T-helper 9 cell (primary cell): Measurements from ENCODE around the gene UBR1.
"Not testable (repeated sequence)": the region's sequence is repeated elsewhere in the genome, so short reads cannot be mapped to it uniquely, and the experiment has no call there.

Experiments
- DNase-seq: peaks from one replicate; pipeline ENCODE4 v3.0.0-alpha.2; 2020

Gene UBR1

GRCh38 chr15:43048935-43049334, 56.9 kb downstream of the UBR1 start:
- DNase-seq: no peak

DNA sequence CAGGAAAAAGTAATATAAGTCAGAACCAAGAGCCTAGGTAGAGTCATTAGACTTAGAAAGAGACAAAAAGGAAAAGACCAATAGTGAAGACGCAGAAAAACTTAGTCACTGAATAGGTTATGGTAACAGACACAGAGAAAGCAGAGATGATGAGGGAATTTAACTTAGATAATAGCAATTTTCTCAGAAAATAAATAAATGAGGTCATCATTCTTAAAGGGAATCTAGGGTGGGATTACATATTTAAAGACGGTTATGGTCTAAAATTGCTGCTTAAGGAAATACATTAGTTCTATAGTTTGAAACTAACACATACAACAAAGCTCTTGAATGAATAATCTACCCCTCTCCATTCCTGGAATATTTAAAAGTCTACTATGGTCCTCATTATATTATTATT, 59.4 kb downstream of the UBR1 start:
- no peak for DNase-seq

DNA sequence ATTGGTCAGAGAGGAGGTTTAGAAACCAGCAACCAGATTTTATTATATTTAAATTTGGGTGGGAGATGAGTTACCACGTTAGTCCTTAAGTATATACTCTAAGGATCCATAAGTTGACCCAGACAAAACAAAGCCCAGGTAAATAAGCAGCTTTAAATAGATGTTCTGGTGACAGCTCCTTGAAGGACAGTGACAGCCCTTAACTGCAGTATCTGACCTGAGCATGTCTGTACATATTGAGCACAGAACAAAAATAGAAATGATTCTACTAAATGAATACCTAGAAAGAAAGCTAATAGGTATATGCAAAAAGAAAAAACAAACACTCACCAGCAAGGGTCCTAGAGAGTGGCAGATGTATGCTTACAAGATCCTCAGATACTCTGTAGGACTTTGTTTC, 63.0 kb downstream of the UBR1 start:
- DNase-seq: no peak

DNA sequence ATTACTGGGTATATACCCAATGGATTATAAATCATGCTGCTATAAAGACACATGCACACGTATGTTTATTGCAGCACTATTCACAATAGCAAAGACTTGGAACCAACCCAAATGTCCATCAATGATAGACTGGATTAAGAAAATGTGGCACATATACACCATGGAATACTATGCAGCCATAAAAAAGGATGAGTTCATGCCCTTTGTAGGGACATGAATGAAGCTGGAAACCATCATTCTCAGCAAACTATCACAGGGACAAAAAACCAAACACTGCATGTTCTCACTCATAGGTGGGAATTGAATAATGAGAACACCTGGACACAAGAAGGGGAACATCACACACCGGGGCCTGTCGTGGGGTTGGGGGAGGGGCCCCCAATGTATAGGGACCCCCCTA, 64.8 kb downstream of the UBR1 start:
- not testable (repeated sequence) for DNase-seq

- DNase-seq: not testable (repeated sequence)
These were observed 70.6 kb downstream of the UBR1 start for GRCh38 chr15:43035240-43035639.

GRCh38 chr15:43029476-43029875, 76.4 kb downstream of the UBR1 start:
- no peak for DNase-seq

- no peak for DNase-seq
These were observed 80.7 kb downstream of the UBR1 start for GRCh38 chr15:43025150-43025549.

DNA sequence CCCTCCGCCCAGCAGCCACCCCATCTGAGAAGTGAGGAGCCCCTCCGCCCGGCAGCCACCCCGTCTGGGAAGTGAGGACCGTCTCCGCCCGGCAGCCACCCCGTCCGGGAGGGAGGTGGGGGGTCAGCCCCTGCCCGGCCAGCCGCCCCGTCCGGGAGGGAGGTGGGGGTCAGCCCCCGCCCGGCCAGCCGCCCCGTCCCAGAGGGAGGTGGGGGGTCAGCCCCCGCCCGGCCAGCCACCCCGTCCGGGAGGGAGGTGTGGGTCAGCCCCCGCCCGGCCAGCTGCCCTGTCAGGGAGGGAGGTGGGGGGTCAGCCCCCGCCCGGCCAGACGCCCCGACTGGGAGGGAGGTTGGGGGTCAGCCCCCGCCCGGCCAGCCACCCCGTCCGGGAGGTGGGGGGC, 91.2 kb downstream of the UBR1 start:
- not testable (repeated sequence) for DNase-seq

DNA sequence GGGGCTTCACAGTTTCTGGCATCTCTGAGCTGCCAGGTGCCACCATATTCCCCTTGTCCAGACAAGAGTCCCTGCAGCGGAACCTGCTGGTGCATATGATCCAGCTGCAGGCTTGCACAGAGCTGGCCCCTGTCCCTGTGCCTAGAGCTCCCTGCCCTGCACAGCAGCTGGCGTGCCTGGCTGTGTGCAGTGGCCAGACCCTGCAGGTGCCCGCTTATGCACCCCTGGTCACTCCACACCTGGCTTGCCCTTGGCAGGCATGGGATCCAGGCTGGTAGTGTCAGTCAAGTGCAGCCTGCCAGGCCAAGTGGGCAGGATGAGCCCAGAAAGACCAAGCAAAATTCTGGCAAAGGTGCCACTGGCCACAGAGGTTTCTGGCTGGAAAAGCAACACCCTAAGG, 96.6 kb downstream of the UBR1 start:
- DNase-seq: no peak

GRCh38 chr15:43008150-43008549, 97.7 kb downstream of the UBR1 start:
- DNase-seq: no peak

DNA sequence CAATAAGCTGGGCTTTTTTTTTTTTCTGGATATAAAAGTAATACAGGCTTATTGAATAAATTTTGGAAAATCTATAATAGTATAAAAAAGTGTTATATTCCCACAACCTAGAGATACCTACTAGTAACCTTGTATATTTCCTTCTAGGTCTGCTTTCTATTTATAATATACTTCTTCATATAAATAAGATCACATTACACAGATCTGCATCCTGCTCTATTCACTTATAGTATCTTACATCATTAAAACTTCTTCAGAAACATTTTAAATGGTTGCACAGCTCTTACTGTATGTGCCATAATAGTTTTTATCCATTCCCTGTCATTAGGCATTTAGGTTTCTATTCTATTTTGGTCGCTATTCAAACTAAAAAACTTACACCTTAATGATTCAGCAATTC, 98.3 kb downstream of the UBR1 start:
- no peak for DNase-seq

GRCh38 chr15:43006991-43007390, 98.8 kb downstream of the UBR1 start:
- DNase-seq: no peak

GRCh38 chr15:43004886-43005595, 100.8 kb downstream of the UBR1 start:
- not testable (repeated sequence) for DNase-seq

DNA sequence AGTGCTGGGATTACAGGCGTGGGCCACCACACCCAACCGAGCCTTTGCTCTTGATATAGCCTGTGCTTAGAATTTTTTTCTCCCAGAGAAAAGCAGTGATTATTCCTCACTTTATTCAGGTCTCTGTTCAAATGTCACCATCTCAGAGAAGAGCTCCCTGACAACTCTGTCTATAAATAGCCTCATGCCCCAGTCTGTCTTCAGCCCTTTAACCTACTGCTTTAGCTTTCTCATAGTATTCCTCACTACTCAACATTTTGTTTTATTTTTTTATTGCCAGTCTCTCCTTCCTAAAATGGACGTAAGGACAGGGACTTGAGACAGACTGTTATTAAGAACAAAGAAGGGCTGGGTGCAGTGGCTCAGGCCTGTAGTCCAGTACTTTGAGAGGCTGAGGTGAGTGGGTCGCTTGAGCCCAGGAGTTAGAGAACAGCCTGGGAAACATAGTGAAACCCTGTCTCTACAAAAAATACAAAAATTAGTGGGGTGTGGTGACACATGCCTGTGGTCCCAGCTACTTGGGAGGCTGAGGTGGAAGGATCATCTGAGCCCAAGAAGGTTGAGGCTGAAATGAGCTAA, 106.5 kb downstream of the UBR1 start:
- no peak for DNase-seq

DNA sequence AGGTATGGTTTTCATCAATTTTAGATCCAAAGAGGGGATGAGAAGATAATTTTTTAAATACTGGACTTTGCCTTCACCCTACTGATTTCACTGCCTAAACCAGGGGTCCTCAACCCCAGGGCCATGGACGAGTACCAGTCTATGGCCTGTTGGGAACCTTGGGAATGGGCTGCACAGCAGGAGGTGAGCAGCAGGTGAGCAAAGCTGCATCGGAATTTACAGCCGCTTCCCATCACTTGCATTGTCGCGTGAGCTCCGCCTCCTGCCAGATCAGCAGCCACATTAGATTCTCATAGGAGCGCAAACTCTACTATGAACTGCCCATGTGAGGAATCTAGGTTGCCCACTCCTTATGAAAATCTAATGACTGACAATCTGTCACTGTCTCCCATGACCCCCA, 109.0 kb downstream of the UBR1 start:
- DNase-seq: no peak

GRCh38 chr15:42994546-42994945, 111.3 kb downstream of the UBR1 start:
- DNase-seq: no peak

DNA sequence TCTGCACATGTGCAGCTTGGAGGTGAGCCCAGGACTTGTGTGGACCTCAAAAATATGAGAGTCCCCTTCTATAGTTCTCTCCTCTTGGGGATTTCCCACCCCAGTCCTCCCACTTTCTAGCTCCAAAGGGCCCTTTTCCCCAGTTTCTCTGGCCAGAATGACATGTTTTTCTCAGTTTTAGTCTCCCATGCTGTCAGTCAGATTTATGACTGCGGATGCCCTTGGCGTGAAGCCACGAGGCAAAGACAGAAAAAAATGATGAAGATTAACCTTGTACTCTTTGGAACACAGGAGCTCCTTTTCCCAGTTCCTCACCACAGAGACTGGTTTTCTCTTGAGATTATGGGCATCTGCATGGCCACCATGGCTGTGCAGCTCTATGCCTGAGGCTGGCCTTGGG, 113.2 kb downstream of the UBR1 start:
- no peak for DNase-seq

GRCh38 chr15:42986693-42987342, 119.0 kb downstream of the UBR1 start:
- no peak for DNase-seq

GRCh38 chr15:42984493-42985034, 121.3 kb downstream of the UBR1 start:
- no peak for DNase-seq

GRCh38 chr15:42979113-42979512, 126.7 kb downstream of the UBR1 start:
- not testable (repeated sequence) for DNase-seq

- DNase-seq: no peak
These were observed 131.5 kb downstream of the UBR1 start for GRCh38 chr15:42974202-42974862.

- no peak for DNase-seq
These were observed 132.7 kb downstream of the UBR1 start for GRCh38 chr15:42973114-42973513.

DNA sequence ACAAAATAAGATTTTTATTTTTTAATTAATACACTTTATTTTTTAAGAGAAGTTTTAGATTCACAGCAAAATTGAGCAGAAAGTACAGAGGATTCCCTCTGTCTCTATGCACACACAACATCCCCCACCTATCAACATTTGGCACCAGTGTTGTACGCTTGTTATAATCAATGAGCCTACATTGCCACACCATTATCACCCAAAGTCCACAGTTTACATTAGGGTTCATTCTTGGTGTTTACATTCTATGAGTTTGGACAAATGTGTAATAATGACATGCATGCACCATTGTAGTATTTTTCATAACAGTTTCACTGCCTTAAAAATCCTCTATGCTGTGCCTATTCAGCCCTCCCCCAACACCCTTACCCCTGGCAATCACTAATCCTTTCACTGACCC, 134.0 kb downstream of the UBR1 start:
- DNase-seq: no peak

GRCh38 chr15:42964476-42964875, 141.4 kb downstream of the UBR1 start:
- no peak for DNase-seq
